Ramos (cell line): Measurements from ENCODE around the gene IL1RAPL2.

Source experiments
- in situ Hi-C: fragments of 300-500 bp; cut with MboI; formaldehyde crosslinking; loops from one replicate; pipeline ENCODE4 v1.14.3; 2022; ENCODE audit warnings: low sequenced_read_pairs; ENCODE audit not compliant: unreplicated experiment

Gene IL1RAPL2

GRCh38 chrX:105502336-105502735, 936.3 kb downstream of the IL1RAPL2 start:
- in situ Hi-C loops: no loop called here

GRCh38 chrX:105515561-105515960, 949.6 kb downstream of the IL1RAPL2 start:
- in situ Hi-C loops: no loop called here

GRCh38 chrX:105526431-105526830, 960.4 kb downstream of the IL1RAPL2 start:
- in situ Hi-C loops: no loop called here

- in situ Hi-C loops: no loop called here
These were observed 961.8 kb downstream of the IL1RAPL2 start for GRCh38 chrX:105527759-105528158.

- in situ Hi-C loops: no loop called here
These were observed 968.0 kb downstream of the IL1RAPL2 start for GRCh38 chrX:105533951-105534350.

GRCh38 chrX:105543283-105543682, 977.3 kb downstream of the IL1RAPL2 start:
- in situ Hi-C loops: no loop called here

- in situ Hi-C loops: no loop called here
These were observed 984.2 kb downstream of the IL1RAPL2 start for GRCh38 chrX:105550043-105550663.

GRCh38 chrX:105552395-105552794, 986.4 kb downstream of the IL1RAPL2 start:
- in situ Hi-C loops: no loop called here

- in situ Hi-C loops: no loop called here
These were observed 987.1 kb downstream of the IL1RAPL2 start for GRCh38 chrX:105553118-105553517.

- in situ Hi-C loops: no loop called here
These were observed 998.5 kb downstream of the IL1RAPL2 start for GRCh38 chrX:105564501-105564900.

- in situ Hi-C loops: no loop called here
These were observed 999.9 kb downstream of the IL1RAPL2 start for GRCh38 chrX:105565856-105566255.

- in situ Hi-C loops: no loop called here
These were observed 1001.1 kb downstream of the IL1RAPL2 start for GRCh38 chrX:105567082-105567481.

- in situ Hi-C loops: no loop called here
These were observed 1042.7 kb downstream of the IL1RAPL2 start for GRCh38 chrX:105608745-105609144.

GRCh38 chrX:105609530-105609929, 1043.5 kb downstream of the IL1RAPL2 start:
- in situ Hi-C loops: no loop called here

- in situ Hi-C loops: no loop called here
These were observed 1044.4 kb downstream of the IL1RAPL2 start for GRCh38 chrX:105610411-105610810.

GRCh38 chrX:105618393-105619101, 1052.5 kb downstream of the IL1RAPL2 start:
- in situ Hi-C loops: no loop called here

- in situ Hi-C loops: no loop called here
These were observed 1068.2 kb downstream of the IL1RAPL2 start for GRCh38 chrX:105634180-105634579.

- in situ Hi-C loops: no loop called here
These were observed 1069.8 kb downstream of the IL1RAPL2 start for GRCh38 chrX:105635794-105636193.

- in situ Hi-C loops: no loop called here
These were observed 1070.7 kb downstream of the IL1RAPL2 start for GRCh38 chrX:105636667-105637066.

- in situ Hi-C loops: no loop called here
These were observed 1079.8 kb downstream of the IL1RAPL2 start for GRCh38 chrX:105645667-105646357.

- in situ Hi-C loops: no loop called here
These were observed 1080.8 kb downstream of the IL1RAPL2 start for GRCh38 chrX:105646592-105647372.
